ENCODE measurements around the gene PRKCA.
"Not testable (repeated sequence)": the region's sequence is repeated elsewhere in the genome, so short reads cannot be mapped to it uniquely, and the experiment has no call there.

Gene PRKCA

GRCh38 chr17:66395961-66396360, 93.5 kb downstream of the PRKCA start:
- DNase-seq, result no peak

- no peak for DNase-seq
These were observed 95.1 kb downstream of the PRKCA start for GRCh38 chr17:66397486-66397885.

GRCh38 chr17:66398059-66398458, 95.6 kb downstream of the PRKCA start:
- no peak for DNase-seq

DNA sequence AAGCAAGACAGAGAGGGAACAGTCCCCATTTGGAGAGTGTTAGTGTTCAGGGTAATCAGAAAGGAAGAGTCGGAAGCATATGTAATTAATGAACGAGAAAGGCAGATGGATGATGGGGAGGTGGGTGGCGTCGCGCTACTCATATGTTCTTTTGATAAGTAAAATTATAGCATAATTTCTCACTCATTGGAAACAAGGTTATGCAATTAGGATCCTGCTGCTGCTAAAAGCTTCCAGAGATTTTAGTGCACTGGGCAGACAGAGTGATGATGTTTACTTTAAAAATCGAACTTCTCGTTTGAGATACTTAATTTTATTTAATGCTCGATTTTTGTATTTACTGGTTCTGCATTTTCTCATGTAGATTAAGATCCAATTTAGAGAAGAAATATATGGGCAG, 96.2 kb downstream of the PRKCA start:
- DNase-seq, result no peak

DNA sequence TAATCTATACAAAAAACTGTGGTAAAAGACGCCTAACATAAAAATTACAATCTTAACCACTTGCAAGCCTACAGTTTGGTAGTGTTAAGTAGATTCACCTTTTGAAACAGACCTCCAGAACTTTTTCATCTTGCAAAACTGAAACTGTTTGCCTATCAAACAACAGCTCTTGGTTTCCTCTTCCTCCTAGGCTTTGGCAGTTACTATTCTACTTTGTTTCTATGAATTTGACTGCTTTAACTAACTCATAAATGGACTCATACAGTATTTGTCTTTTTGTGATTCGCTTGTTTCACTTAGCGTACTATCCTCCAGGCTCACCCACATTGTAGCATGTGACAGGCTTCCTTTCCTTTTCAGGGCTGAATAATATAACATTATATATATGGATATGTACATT, 97.0 kb downstream of the PRKCA start:
- no peak for DNase-seq

GRCh38 chr17:66400041-66400688, 97.8 kb downstream of the PRKCA start:
- not testable (repeated sequence) for DNase-seq

GRCh38 chr17:66400698-66401097, 98.3 kb downstream of the PRKCA start:
- DNase-seq, result no peak

- DNase-seq, result no peak
These were observed 99.0 kb downstream of the PRKCA start for GRCh38 chr17:66401364-66401763.

DNA sequence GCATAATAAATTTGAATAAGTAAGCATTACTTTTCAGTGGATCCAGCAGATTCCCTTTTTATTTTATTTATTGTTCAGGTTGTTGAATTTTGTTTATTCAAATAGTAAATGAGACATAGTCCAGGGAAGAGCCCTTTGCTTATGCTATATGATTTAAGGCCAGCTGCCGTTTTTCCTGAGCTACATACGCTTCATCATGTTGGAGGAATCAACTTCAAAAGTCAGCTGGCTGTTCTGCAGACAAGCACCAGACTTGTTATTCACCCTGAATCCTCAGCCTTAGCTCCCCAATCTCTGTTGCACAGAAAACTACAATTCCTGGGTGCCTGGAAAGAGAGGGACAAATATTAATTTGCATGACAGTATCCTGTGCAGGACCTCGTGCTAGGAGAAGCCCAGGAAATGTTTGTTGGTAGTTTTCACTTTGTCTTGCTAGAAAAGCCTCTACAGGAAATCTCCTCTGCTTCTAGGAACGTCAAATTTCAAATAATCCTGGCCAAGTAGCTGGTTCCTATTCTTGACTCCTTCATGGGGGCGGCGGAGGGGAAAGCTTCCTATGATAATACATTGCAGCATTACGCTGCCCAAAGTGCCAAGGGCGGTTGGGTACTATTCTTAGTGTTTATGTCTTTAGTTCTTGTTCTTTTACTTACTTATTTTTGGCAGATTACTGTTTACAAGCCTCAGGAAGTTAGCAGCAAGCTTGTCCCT, 101.6 kb downstream of the PRKCA start:
- DNase-seq, result no peak

DNA sequence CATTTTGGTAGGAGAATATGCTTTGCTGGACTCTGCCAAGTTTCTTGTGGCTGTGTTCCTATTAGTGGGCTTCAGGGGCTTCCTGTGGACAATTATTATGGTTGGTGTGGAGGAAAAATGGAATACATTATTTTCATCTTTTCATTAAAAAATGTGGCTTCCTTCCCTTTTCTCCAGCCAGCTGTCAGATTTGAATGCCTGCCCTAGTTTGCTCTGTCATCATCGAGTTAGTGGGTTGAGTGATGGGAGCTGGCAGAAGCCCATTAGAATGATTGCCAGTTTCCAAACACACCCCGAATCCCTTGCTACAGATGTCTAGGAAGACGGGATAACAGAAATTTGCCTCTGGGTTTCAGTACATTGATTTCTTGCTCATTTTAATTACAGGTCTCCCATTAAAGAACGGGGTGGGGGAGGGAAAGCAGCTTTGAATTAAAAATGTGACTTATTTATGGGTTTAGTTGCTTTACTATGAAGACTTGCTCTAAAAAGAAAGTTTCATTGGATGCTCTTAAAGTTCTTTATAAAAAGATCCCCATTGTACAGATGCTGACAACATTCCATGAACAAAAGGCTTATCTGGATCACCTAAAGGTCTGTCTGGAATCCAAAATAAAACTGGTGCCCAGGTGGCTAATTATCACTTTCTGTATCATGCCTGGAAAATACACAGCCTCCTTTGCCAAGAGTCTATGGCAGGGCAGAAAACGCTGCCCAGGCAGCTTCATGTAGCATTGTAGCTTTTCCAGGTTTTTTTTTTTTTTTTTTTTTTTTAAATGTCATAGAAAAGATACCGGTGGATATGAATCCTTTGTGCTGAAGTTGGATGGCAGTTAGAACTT, 103.6 kb downstream of the PRKCA start:
- no peak for DNase-seq

GRCh38 chr17:66406701-66407644, 104.6 kb downstream of the PRKCA start:
- peak; percentile 24 for DNase-seq

GRCh38 chr17:66407864-66408263, 105.5 kb downstream of the PRKCA start:
- no peak for DNase-seq

- no peak for DNase-seq
These were observed 109.1 kb downstream of the PRKCA start for GRCh38 chr17:66411520-66411919.

DNA sequence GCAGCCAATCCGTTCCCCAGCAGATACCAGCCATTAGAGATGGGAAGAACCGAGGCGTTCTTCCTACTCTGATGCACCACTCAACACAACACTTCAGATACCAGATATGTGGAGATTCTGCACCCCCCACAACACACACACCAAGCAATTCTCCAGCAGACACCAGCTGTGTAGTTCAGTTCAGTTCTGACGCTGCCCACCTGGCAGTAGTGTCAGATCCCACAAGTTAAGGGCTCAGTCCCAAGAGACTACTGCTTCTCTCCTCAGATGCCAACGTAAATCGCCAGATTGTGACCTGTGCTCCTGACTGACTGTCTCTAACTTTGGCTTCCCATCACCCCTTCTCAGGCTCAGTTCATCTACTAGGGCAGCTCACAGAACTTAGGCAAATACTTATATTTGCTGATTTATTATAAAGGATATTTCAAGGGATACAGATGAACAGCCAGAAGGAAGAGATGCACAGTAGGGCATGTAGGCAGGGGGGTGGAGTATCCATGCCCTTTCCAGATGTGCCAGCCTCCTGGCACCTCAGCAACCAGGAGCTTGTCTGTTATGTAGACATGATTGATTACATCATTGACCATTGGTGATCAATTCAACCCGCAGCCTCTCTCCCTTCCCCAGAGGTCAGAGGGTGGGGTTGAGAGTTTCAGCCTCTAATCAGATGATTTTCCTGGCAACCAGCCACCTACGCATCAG, 110.6 kb downstream of the PRKCA start:
- no peak for DNase-seq

GRCh38 chr17:66413559-66414520, 111.4 kb downstream of the PRKCA start:
- no peak for DNase-seq

- no peak for DNase-seq
These were observed 112.3 kb downstream of the PRKCA start for GRCh38 chr17:66414561-66415175.

DNA sequence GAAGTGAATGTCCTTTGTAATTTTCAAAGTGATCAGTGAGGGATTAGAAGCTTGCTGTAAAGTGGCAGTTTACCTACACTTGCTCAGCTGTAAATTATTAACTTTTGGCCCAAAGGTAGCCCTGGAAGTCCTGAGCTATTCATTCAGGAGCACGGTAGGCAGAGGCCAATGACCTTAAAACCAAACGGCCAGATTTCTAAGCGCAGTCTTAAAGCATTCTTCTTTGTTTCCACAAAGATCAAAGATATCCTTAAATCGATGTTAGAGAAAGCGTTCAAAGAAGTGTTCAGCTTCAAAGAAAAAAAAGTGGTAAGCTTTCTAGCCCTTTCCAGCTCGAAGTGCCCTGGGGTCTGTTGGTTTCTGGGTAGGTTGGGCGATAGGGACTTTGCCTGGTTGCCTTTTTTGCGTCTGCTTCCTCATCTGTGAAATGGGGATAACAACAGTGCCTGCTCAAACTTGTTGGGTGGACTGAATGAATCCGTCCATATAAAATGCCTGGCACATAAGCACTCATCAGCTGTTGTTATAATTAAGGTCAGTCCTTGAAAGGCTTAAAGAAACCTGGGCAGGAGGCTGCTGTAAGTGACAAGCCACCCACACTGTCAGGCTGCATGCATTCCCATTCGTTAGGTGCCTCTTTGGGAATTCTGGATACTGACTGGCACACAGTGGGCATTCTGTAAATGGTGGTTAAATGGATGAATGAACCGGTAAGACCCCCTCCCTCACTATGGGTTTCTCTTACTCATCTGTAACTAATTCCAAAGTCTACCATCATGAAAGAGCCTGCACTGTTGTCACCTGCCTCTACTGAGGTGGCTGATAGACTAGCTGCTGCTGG, 113.2 kb downstream of the PRKCA start:
- DNase-seq, result no peak

DNA sequence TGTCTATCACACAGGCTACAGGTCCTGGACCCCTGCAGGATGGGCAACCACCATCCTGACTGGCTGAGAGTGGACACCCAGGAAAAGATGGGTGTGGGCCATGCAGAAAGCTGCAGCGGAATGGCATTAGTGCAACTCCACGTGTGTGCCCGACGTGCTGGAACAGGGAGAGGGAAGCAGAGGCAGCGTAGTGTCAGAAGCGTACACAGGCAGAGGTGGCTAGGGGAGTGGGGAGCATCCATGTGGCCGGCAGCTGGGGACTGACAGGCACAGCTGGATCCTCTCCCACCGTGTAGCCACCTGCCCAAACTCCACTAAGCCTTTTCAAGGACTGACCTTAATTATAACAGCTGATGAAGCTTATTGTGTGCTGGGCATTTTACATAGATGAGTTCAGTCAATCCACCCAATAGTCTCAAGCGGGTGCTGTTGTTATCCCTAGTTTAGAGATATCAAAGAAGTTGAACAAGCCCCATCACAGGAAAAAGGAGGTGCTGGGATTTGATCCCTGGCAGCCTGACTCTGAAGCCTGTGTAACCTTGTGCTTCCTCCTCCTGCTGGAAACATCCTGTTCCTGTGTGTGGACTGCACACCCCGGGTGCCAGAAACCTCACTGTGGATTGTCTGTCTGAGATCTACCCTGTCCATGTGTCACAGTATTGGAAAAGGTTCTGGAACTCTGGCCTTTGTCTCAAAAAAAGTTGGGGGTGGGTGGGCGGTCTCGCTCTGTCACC, 114.0 kb downstream of the PRKCA start:
- no peak for DNase-seq

DNA sequence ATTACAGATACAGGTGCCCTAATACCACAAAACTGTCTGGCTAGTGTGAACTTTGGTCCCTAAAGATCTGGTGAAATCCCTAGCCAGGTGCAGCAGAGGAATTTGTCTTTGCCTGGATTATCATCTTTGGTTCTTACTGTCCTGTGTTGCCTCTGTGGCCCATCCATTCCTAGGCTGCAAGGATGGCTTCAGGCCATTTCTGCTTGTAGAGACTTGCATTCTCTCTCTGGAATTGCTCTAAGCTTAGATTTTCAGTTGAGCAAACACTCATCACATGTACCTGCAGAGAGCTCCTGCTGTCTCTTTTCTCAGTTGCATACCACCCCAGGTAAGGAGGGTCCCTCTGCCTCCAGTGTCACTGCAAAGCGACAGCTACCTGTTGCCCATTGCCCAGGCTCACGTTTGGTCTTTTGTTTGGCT, 114.9 kb downstream of the PRKCA start:
- DNase-seq, result no peak
